Posterior vena cava (tissue), 2 donors: Measurements from ENCODE around the gene PTCD1. TPM values are rescaled to one million over a fixed set of nuclear protein-coding genes. Genes with fewer than 3 reads are reported as not detected.
"Not testable (repeated sequence)": the region's sequence is repeated elsewhere in the genome, so short reads cannot be mapped to it uniquely, and the experiment has no call there.

Experiments used
- DNase-seq: peaks from one replicate; pipeline ENCODE4 v3.0.0-alpha.2; 2020; ENCODE audit warnings: low spot score
- intact Hi-C, 2 donors: fragments of 100-400 bp; cut with DNase I; formaldehyde crosslinking; loops; one replicate each; pipeline versions ENCODE4 v1.14.1 to v1.14.2; 2022 to 2023
- total RNA-seq, 2 donors: library from RNA; stranded (reverse); fragmentation: NEBNext Ultra II Directional; extraction: Animal tissue kit (Norgen Biotek cat#: 25700); gene quantifications; one replicate each; pipeline ENCODE4 v1.2.1, GENCODE V29; 2021
- donor health status: DM: yes; HTN: yes; CAD: no.
- donor health status: DM: yes; HTN: yes; CAD: no.

The PTCD1 gene
- total RNA-seq, 2 donors from 2014 or later: 3.1 to 5.6 TPM

- no peak for DNase-seq
Observed at GRCh38 chr7:99419323-99420021, 19.1 kb downstream of the PTCD1 start.

GRCh38 chr7:99418260-99418659, 20.3 kb downstream of the PTCD1 start:
- DNase-seq: no peak
- intact Hi-C loops: no loop called here

More at GRCh38 chr7:99419323-99420021, 19.1 kb downstream of the PTCD1 start:
- intact Hi-C loops: loop anchor here in 1 of 2 donors (10.0 kb wide), 1 partner anchor 1945 kb away; no protein-coding TSS in a partner anchor

- intact Hi-C loops: not testable (repeated sequence)
- peak; percentile 92 for DNase-seq
Observed at GRCh38 chr7:99415513-99416127, 23.0 kb downstream of the PTCD1 start.

- intact Hi-C loops: no loop called here
- DNase-seq: no peak
Observed at GRCh38 chr7:99410635-99411034, 28.0 kb downstream of the PTCD1 start.

- intact Hi-C loops: loop anchor here in 1 of 2 donors (5.0 kb wide), 1 partner anchor 42 kb away; no protein-coding TSS in a partner anchor
- no peak for DNase-seq
Observed at GRCh38 chr7:99409806-99410205, 28.8 kb downstream of the PTCD1 start.

GRCh38 chr7:99409192-99409572, 29.4 kb downstream of the PTCD1 start:
- intact Hi-C loops: loop anchor here in 1 of 2 donors (5.0 kb wide), 1 partner anchor 43 kb away; no protein-coding TSS in a partner anchor
- DNase-seq: no peak

- peak; percentile 98 for DNase-seq
- intact Hi-C loops: loop anchor here in 1 of 2 donors (5.0 kb wide), 1 partner anchor 44 kb away; no protein-coding TSS in a partner anchor
Observed at GRCh38 chr7:99408379-99409191, 30.0 kb downstream of the PTCD1 start, which contains the start of the genes BUD31 and PDAP1. Gene BUD31, plus strand, starts transcription at chr7:99408969. Its CDS starts 2,124 bp downstream, at chr7:99411093. Gene PDAP1, minus strand, starts transcription at chr7:99408597. Its CDS starts 49 bp downstream, at chr7:99408548.

GRCh38 chr7:99407872-99408378, 30.7 kb downstream of the PTCD1 start:
- intact Hi-C loops: loop anchor here in 1 of 2 donors (5.0 kb wide), 1 partner anchor 44 kb away; no protein-coding TSS in a partner anchor
- peak; percentile 95 for DNase-seq

- DNase-seq: no peak
- intact Hi-C loops: loop anchor here in 1 of 2 donors (5.0 kb wide), 1 partner anchor 46 kb away; no protein-coding TSS in a partner anchor
Observed at GRCh38 chr7:99406557-99406956, 32.0 kb downstream of the PTCD1 start.

- no peak for DNase-seq
- intact Hi-C loops: loop anchor here in 1 of 2 donors (5.0 kb wide), 1 partner anchor 47 kb away; no protein-coding TSS in a partner anchor
Observed at GRCh38 chr7:99404977-99405320, 33.6 kb downstream of the PTCD1 start.

GRCh38 chr7:99404235-99404976, 34.2 kb downstream of the PTCD1 start:
- DNase-seq: no peak
- intact Hi-C loops: no loop called here

GRCh38 chr7:99403764-99404163, 34.8 kb downstream of the PTCD1 start:
- DNase-seq: no peak
- intact Hi-C loops: no loop called here

- intact Hi-C loops: no loop called here
- DNase-seq: no peak
Observed at GRCh38 chr7:99402854-99403253, 35.7 kb downstream of the PTCD1 start.

- intact Hi-C loops: no loop called here
Observed at GRCh38 chr7:99399597-99399996, 39.0 kb downstream of the PTCD1 start.

GRCh38 chr7:99398891-99399445, 39.6 kb downstream of the PTCD1 start:
- no peak for DNase-seq
- intact Hi-C loops: no loop called here

More at GRCh38 chr7:99399597-99399996, 39.0 kb downstream of the PTCD1 start:
- DNase-seq: no peak

- intact Hi-C loops: no loop called here
- no peak for DNase-seq
Observed at GRCh38 chr7:99397297-99397983, 41.2 kb downstream of the PTCD1 start.

GRCh38 chr7:99396418-99397296, 41.9 kb downstream of the PTCD1 start:
- intact Hi-C loops: no loop called here
- DNase-seq: no peak
